Measurements from ENCODE around the gene ADAT2. TPM values are rescaled to one million over a fixed set of nuclear protein-coding genes. Genes with fewer than 3 reads are reported as not detected.

ADAT2 gene
- total and polyA plus RNA-seq, 2 of the 13 experiments (the other 11 are each of a cell fraction or from before 2014, with no cell fraction given), result 10.5 to 18.3 TPM

DNA sequence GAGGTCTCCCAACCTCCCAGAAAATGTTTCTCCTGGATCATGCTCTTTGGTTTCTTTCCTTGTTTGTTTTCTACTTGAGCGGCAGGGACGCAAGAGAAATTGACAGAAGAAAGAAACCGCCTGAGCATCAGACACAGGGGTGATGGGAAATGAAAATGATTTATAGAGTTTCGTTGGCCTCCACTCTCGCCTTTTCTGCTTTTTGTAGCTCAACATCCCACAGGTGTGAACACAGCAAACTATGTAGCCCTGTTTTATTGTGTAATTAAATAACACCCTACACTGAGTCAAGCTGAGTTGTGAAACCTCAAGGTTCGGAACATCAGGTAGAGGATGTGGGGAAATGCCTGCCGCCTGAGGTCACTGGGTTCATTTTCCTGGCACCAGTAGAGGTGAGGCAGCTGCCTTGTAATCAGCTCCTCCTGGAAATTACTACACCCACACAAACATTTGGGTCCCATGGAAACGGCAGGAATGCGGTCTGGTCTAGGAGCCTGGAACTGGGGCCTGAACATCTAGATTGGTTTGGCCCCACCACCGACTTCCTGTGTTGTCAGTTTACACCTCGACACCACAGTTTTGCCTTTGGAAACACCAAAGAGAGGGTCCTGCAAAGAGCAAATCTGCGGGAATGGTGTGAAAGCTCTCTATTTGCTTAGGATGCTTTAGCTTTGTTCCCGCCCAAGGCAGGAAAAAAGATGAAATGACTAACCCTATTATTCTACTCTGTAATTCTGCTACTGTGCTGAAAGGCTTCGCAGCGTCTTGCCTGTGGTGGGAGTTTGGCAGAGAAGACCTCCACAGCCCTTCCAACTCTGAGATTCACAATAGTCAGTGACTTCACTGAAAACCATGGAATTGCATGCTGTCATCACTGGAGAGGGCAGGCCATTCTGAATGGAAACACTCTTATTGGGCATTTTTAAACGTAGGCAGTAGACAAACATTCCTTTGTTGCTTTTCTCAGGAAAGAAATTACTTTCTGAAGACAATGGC, 53.0 kb downstream of the ADAT2 start (continued):
- TF ChIP-seq EP300 (IDR thresholded peaks at IDR 0.05; ENCODE audit: low read depth in 2 of 2, low read length in 2 of 2), result peak; percentile 95 to 99
- TF ChIP-seq EP300 (CRISPR knock-in tag; IDR thresholded peaks at IDR 0.05; ENCODE audit: borderline replicate concordance), result peak; percentile 95
- TF ChIP-seq STAT5B (CRISPR knock-in tag; IDR thresholded peaks at IDR 0.05), result no peak
- peak; percentile 26; the same call in 1 of the 2 replicates for TF ChIP-seq BORCS8-MEF2B (CRISPR knock-in tag; IDR thresholded peaks at IDR 0.05)
- TF ChIP-seq, protein P1, sequence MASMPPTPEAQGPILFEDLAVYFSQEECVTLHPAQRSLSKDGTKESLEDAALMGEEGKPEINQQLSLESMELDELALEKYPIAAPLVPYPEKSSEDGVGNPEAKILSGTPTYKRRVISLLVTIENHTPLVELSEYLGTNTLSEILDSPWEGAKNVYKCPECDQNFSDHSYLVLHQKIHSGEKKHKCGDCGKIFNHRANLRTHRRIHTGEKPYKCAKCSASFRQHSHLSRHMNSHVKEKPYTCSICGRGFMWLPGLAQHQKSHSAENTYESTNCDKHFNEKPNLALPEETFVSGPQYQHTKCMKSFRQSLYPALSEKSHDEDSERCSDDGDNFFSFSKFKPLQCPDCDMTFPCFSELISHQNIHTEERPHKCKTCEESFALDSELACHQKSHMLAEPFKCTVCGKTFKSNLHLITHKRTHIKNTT (CRISPR knock-in tag; IDR thresholded peaks at IDR 0.05), result no peak
- no peak for TF ChIP-seq MATR3 (CRISPR knock-in tag; IDR thresholded peaks at IDR 0.05)
- 0 out of 2 replicates have a peak, but pooled peaks have one; percentile 41 for TF ChIP-seq ZNF224 (CRISPR knock-in tag; IDR thresholded peaks at IDR 0.05)
- no peak for TF ChIP-seq SETDB1 (CRISPR knock-in tag; IDR thresholded peaks at IDR 0.05; ENCODE audit: borderline replicate concordance)
- peak; percentile 91 for TF ChIP-seq FOXA3 (CRISPR knock-in tag; IDR thresholded peaks at IDR 0.05)
- TF ChIP-seq KDM1A (CRISPR knock-in tag; IDR thresholded peaks at IDR 0.05), result peak; percentile 78
- TF ChIP-seq ZNF432 (CRISPR knock-in tag; IDR thresholded peaks at IDR 0.05; ENCODE audit: borderline replicate concordance), result no peak
- no peak for TF ChIP-seq ZNF251 (CRISPR knock-in tag; IDR thresholded peaks at IDR 0.05)
- TF ChIP-seq, protein P2, sequence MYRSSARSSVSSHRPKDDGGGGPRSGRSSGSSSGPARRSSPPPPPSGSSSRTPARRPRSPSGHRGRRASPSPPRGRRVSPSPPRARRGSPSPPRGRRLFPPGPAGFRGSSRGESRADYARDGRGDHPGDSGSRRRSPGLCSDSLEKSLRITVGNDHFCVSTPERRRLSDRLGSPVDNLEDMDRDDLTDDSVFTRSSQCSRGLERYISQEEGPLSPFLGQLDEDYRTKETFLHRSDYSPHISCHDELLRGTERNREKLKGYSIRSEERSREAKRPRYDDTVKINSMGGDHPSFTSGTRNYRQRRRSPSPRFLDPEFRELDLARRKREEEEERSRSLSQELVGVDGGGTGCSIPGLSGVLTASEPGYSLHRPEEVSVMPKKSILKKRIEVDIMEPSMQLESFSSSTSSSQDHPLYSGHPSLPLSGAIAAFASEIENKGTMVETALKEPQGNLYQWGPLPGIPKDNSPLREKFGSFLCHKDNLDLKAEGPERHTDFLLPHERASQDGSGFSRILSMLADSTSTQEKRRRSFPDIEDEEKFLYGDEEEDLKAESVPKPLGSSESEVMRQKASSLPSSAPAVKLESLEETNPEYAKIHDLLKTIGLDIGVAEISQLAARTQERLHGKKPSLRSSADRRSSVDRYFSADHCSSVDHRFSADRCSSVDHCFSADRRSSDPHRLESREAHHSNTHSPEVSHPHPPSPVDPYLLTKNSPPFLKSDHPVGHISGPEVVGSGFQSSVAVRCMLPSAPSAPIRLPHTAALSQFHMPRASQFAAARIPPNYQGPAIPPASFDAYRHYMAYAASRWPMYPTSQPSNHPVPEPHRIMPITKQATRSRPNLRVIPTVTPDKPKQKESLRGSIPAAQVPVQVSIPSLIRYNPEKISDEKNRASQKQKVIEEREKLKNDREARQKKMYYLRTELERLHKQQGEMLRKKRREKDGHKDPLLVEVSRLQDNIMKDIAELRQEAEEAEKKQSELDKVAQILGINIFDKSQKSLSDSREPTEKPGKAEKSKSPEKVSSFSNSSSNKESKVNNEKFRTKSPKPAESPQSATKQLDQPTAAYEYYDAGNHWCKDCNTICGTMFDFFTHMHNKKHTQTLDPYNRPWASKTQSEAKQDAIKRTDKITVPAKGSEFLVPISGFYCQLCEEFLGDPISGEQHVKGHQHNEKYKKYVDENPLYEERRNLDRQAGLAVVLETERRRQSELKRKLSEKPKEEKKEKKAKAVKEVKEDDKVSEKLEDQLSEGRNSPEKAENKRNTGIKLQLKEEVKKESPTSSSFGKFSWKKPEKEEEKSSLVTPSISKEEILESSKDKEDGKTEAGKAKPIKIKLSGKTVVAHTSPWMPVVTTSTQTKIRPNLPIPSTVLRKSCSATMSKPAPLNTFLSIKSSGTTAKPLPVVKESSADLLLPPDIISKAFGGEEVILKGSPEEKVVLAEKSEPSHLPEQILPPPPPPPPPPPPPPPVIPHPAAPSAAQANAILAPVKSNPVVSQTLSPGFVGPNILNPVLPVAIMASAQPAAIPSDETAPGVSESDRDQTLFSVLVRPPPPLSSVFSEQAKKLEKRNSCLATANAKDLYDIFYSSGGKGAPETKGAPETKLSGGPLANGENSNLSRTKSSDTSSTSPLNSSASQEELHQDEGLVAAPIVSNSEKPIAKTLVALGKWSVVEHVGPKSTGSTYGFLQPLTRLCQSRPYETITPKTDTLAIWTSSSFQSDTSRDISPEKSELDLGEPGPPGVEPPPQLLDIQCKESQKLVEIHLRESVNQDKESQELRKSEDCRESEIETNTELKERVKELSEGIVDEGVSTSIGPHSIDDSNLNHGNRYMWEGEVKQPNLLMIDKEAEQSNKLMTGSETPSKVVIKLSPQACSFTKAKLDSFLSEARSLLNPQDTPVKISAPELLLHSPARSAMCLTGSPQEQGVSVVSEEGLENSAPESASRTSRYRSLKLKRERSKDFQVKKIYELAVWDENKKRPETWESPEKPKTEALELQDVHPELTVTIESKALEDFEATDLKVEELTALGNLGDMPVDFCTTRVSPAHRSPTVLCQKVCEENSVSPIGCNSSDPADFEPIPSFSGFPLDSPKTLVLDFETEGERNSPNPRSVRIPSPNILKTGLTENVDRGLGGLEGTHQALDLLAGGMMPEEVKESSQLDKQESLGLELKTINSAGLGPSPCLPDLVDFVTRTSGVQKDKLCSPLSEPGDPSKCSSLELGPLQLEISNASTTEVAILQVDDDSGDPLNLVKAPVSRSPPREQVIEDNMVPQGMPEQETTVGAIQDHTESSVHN (CRISPR knock-in tag; IDR thresholded peaks at IDR 0.05), result 0 out of 2 replicates have a peak, but pooled peaks have one; percentile 21
- peak; percentile 80 for TF ChIP-seq NR2C2 (CRISPR knock-in tag; IDR thresholded peaks at IDR 0.05; ENCODE audit: borderline replicate concordance)
- TF ChIP-seq ARHGAP35 (CRISPR knock-in tag; IDR thresholded peaks at IDR 0.05; ENCODE audit: borderline replicate concordance), result no peak
- TF ChIP-seq, protein P3, sequence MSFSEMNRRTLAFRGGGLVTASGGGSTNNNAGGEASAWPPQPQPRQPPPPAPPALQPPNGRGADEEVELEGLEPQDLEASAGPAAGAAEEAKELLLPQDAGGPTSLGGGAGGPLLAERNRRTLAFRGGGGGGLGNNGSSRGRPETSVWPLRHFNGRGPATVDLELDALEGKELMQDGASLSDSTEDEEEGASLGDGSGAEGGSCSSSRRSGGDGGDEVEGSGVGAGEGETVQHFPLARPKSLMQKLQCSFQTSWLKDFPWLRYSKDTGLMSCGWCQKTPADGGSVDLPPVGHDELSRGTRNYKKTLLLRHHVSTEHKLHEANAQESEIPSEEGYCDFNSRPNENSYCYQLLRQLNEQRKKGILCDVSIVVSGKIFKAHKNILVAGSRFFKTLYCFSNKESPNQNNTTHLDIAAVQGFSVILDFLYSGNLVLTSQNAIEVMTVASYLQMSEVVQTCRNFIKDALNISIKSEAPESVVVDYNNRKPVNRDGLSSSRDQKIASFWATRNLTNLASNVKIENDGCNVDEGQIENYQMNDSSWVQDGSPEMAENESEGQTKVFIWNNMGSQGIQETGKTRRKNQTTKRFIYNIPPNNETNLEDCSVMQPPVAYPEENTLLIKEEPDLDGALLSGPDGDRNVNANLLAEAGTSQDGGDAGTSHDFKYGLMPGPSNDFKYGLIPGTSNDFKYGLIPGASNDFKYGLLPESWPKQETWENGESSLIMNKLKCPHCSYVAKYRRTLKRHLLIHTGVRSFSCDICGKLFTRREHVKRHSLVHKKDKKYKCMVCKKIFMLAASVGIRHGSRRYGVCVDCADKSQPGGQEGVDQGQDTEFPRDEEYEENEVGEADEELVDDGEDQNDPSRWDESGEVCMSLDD (CRISPR knock-in tag; IDR thresholded peaks at IDR 0.05; ENCODE audit: borderline replicate concordance), result no peak
